ENCODE results near the gene SP110. TPM values are rescaled to one million over a fixed set of nuclear protein-coding genes. Genes with fewer than 3 reads are reported as not detected.
"Not testable (repeated sequence)": the region's sequence is repeated elsewhere in the genome, so short reads cannot be mapped to it uniquely, and the experiment has no call there.

The SP110 gene
- 16.5 TPM for polyA plus RNA-seq
- long read RNA-seq, donor 1: 0 reads
- long read RNA-seq, donor 2, partial matches to known transcripts: 0 of 5 reads
- long read RNA-seq, donor 2, other reads (novel, unspliced or antisense): 0 of 5 reads
- long read RNA-seq, donor 3: 0 reads
- long read RNA-seq, donor 4: 0 reads
- long read RNA-seq, donor 5, partial matches to known transcripts: 0 of 1 reads
- long read RNA-seq, donor 5, other reads (novel, unspliced or antisense): 0 of 1 reads
- long read RNA-seq, donor 6, partial matches to known transcripts: 0 of 1 reads
- long read RNA-seq, donor 6, other reads (novel, unspliced or antisense): 0 of 1 reads
- long read RNA-seq, donor 7: 0 reads
- long read RNA-seq, donor 8, partial matches to known transcripts: 0 of 1 reads
- long read RNA-seq, donor 8, other reads (novel, unspliced or antisense): 0 of 1 reads
- long read RNA-seq, donor 9, partial matches to known transcripts: 0 of 1 reads
- long read RNA-seq, donor 9, other reads (novel, unspliced or antisense): 0 of 1 reads
- long read RNA-seq, donor 10, partial matches to known transcripts: 0 of 2 reads
- long read RNA-seq, donor 10, other reads (novel, unspliced or antisense): 0 of 2 reads
- long read RNA-seq, donor 11, partial matches to known transcripts: 0 of 3 reads
- long read RNA-seq, donor 11, other reads (novel, unspliced or antisense): 0 of 3 reads

GRCh38 chr2:230219419-230220331 lies at the start of gene SP110:
Gene SP110 (minus strand): TSS chr2:230219984. CDS start chr2:230216927, 3,057 bp downstream.
- 0% methylated on average over 3 of the region's 19 CpGs for WGBS (ENCODE audit: insufficient coverage, low lambda C conversion rate)
- no peaks in the 10 kb centered on the region for H3K27me3 ChIP-seq (ENCODE audit: control insufficient read depth, insufficient read depth, low read length)
- H3K4me1 ChIP-seq (ENCODE audit: control insufficient read depth, insufficient read depth, low read length): peaks cover 2% of the 10 kb centered on the region
- H3K27ac ChIP-seq (ENCODE audit: low read length): peak within 1 kb of the TSS; percentile 83
- H3K9me3 ChIP-seq (ENCODE audit: control insufficient read depth, low read depth, low read length): no peaks in the 10 kb centered on the region
- peak; percentile 81 to 92 for DNase-seq
- peaks cover 6% of the 10 kb centered on the region for H3K36me3 ChIP-seq (ENCODE audit: control insufficient read depth, insufficient read depth, low read length)
- peak within 1 kb of the TSS; percentile 58 for H3K4me3 ChIP-seq (ENCODE audit: low read length)

GRCh38 chr2:230268606-230269243 lies 48.9 kb upstream of the SP110 start:
- Histone ChIP-seq H3K9me3 (ENCODE audit: control insufficient read depth, low read depth, low read length) (no peaks in the 10 kb centered on the region), H3K4me1 (ENCODE audit: control insufficient read depth, insufficient read depth, low read length) (no peaks in the 10 kb centered on the region), H3K36me3 (ENCODE audit: control insufficient read depth, insufficient read depth, low read length) (no peaks in the 10 kb centered on the region), H3K27ac (ENCODE audit: low read length) (no peak overlapping the region), H3K27me3 (ENCODE audit: control insufficient read depth, insufficient read depth, low read length) (no peaks in the 10 kb centered on the region), H3K4me3 (ENCODE audit: low read length) (no peak overlapping the region)
- no peak for DNase-seq
- WGBS (ENCODE audit: insufficient coverage, low lambda C conversion rate): no CpG with 5 or more reads among the region's 3 CpGs

GRCh38 chr2:230267556-230267955 lies 47.8 kb upstream of the SP110 start:
- no peak for DNase-seq
- no peaks in the 10 kb centered on the region for H3K4me1 ChIP-seq (ENCODE audit: control insufficient read depth, insufficient read depth, low read length)
- no peaks in the 10 kb centered on the region for H3K27me3 ChIP-seq (ENCODE audit: control insufficient read depth, insufficient read depth, low read length)
- H3K27ac ChIP-seq (ENCODE audit: low read length): no peak overlapping the region
- no peaks in the 10 kb centered on the region for H3K9me3 ChIP-seq (ENCODE audit: control insufficient read depth, low read depth, low read length)
- no CpG with 5 or more reads among the region's 3 CpGs for WGBS (ENCODE audit: insufficient coverage, low lambda C conversion rate)
- no peak overlapping the region for H3K4me3 ChIP-seq (ENCODE audit: low read length)
- H3K36me3 ChIP-seq (ENCODE audit: control insufficient read depth, insufficient read depth, low read length): no peaks in the 10 kb centered on the region

GRCh38 chr2:230267059-230267458 lies 47.3 kb upstream of the SP110 start:
- Histone ChIP-seq H3K4me3 (ENCODE audit: low read length) (no peak overlapping the region), H3K27me3 (ENCODE audit: control insufficient read depth, insufficient read depth, low read length) (no peaks in the 10 kb centered on the region), H3K36me3 (ENCODE audit: control insufficient read depth, insufficient read depth, low read length) (no peaks in the 10 kb centered on the region), H3K4me1 (ENCODE audit: control insufficient read depth, insufficient read depth, low read length) (no peaks in the 10 kb centered on the region), H3K9me3 (ENCODE audit: control insufficient read depth, low read depth, low read length) (no peaks in the 10 kb centered on the region), H3K27ac (ENCODE audit: low read length) (no peak overlapping the region)
- no peak for DNase-seq
- WGBS (ENCODE audit: insufficient coverage, low lambda C conversion rate): no CpG with 5 or more reads among the region's 1 CpG

GRCh38 chr2:230266638-230267037 lies 46.9 kb upstream of the SP110 start:
- DNase-seq: no peak
- Histone ChIP-seq H3K27ac (ENCODE audit: low read length) (no peak overlapping the region), H3K4me3 (ENCODE audit: low read length) (no peak overlapping the region), H3K36me3 (ENCODE audit: control insufficient read depth, insufficient read depth, low read length) (no peaks in the 10 kb centered on the region), H3K9me3 (ENCODE audit: control insufficient read depth, low read depth, low read length) (no peaks in the 10 kb centered on the region), H3K4me1 (ENCODE audit: control insufficient read depth, insufficient read depth, low read length) (no peaks in the 10 kb centered on the region), H3K27me3 (ENCODE audit: control insufficient read depth, insufficient read depth, low read length) (no peaks in the 10 kb centered on the region)
- no CpG with 5 or more reads among the region's 4 CpGs for WGBS (ENCODE audit: insufficient coverage, low lambda C conversion rate)

- not testable (repeated sequence) for H3K36me3 ChIP-seq (ENCODE audit: control insufficient read depth, insufficient read depth, low read length); H3K27ac ChIP-seq (ENCODE audit: low read length); H3K9me3 ChIP-seq (ENCODE audit: control insufficient read depth, low read depth, low read length); H3K4me1 ChIP-seq (ENCODE audit: control insufficient read depth, insufficient read depth, low read length); H3K4me3 ChIP-seq (ENCODE audit: low read length); H3K27me3 ChIP-seq (ENCODE audit: control insufficient read depth, insufficient read depth, low read length)
- peak in 1 of 2 donors; percentile 0 for DNase-seq
- WGBS (ENCODE audit: insufficient coverage, low lambda C conversion rate): no CpG with 5 or more reads among the region's 4 CpGs
Measured at GRCh38 chr2:230264945-230265344, 45.2 kb upstream of the SP110 start.

GRCh38 chr2:230262246-230262645 lies 42.5 kb upstream of the SP110 start:
- Histone ChIP-seq H3K4me1 (ENCODE audit: control insufficient read depth, insufficient read depth, low read length) (no peaks in the 10 kb centered on the region), H3K4me3 (ENCODE audit: low read length) (no peak overlapping the region), H3K27ac (ENCODE audit: low read length) (no peak overlapping the region), H3K27me3 (ENCODE audit: control insufficient read depth, insufficient read depth, low read length) (no peaks in the 10 kb centered on the region), H3K9me3 (ENCODE audit: control insufficient read depth, low read depth, low read length) (no peaks in the 10 kb centered on the region), H3K36me3 (ENCODE audit: control insufficient read depth, insufficient read depth, low read length) (no peaks in the 10 kb centered on the region)
- no peak for DNase-seq
- WGBS (ENCODE audit: insufficient coverage, low lambda C conversion rate): 91% methylated on average over 5 of the region's 5 CpGs

GRCh38 chr2:230258483-230258882 lies 38.7 kb upstream of the SP110 start:
- H3K36me3 ChIP-seq (ENCODE audit: control insufficient read depth, insufficient read depth, low read length): no peaks in the 10 kb centered on the region
- no peaks in the 10 kb centered on the region for H3K9me3 ChIP-seq (ENCODE audit: control insufficient read depth, low read depth, low read length)
- no peaks in the 10 kb centered on the region for H3K4me1 ChIP-seq (ENCODE audit: control insufficient read depth, insufficient read depth, low read length)
- H3K27ac ChIP-seq (ENCODE audit: low read length): no peak overlapping the region
- WGBS (ENCODE audit: insufficient coverage, low lambda C conversion rate): 100% methylated on average over 1 of the region's 4 CpGs
- H3K27me3 ChIP-seq (ENCODE audit: control insufficient read depth, insufficient read depth, low read length): no peaks in the 10 kb centered on the region
- no peak for DNase-seq
- H3K4me3 ChIP-seq (ENCODE audit: low read length): no peak overlapping the region

- DNase-seq: no peak
- 84% methylated on average over 2 of the region's 3 CpGs for WGBS (ENCODE audit: insufficient coverage, low lambda C conversion rate)
- no peak overlapping the region for H3K27ac ChIP-seq (ENCODE audit: low read length)
Measured at GRCh38 chr2:230256733-230257332, 37.0 kb upstream of the SP110 start.

More at GRCh38 chr2:230256733-230257332, 37.0 kb upstream of the SP110 start:
- Histone ChIP-seq H3K36me3 (ENCODE audit: control insufficient read depth, insufficient read depth, low read length) (no peaks in the 10 kb centered on the region), H3K4me3 (ENCODE audit: low read length) (no peak overlapping the region), H3K4me1 (ENCODE audit: control insufficient read depth, insufficient read depth, low read length) (no peaks in the 10 kb centered on the region), H3K9me3 (ENCODE audit: control insufficient read depth, low read depth, low read length) (no peaks in the 10 kb centered on the region), H3K27me3 (ENCODE audit: control insufficient read depth, insufficient read depth, low read length) (no peaks in the 10 kb centered on the region)
